NK-92 (cell line): ENCODE results near the gene AP1M1.
"Not testable (repeated sequence)": the region's sequence is repeated elsewhere in the genome, so short reads cannot be mapped to it uniquely, and the experiment has no call there.

Experiments
- DNase-seq: peaks from one replicate; lab custom pipeline; 2025; ENCODE audit not compliant: unreplicated experiment; lab: John Stamatoyannopoulos, UW

AP1M1 gene

GRCh38 chr19:16260812-16261161 lies 63.1 kb downstream of the AP1M1 start:
- no peak for DNase-seq

- no peak for DNase-seq
These were observed 64.1 kb downstream of the AP1M1 start for GRCh38 chr19:16261584-16262368.

GRCh38 chr19:16262618-16263017 lies 64.9 kb downstream of the AP1M1 start:
- DNase-seq: no peak

- DNase-seq: no peak
These were observed 65.5 kb downstream of the AP1M1 start for GRCh38 chr19:16263141-16263761.

GRCh38 chr19:16265205-16265604 lies 67.5 kb downstream of the AP1M1 start:
- DNase-seq: no peak

GRCh38 chr19:16265890-16266585 lies 68.3 kb downstream of the AP1M1 start:
- DNase-seq: no peak

GRCh38 chr19:16266586-16266942 lies 68.9 kb downstream of the AP1M1 start:
- no peak for DNase-seq

- no peak for DNase-seq
These were observed 71.1 kb downstream of the AP1M1 start for GRCh38 chr19:16268676-16269319.

- DNase-seq: no peak
These were observed 75.2 kb downstream of the AP1M1 start for GRCh38 chr19:16272945-16273344.

GRCh38 chr19:16274447-16274846 lies 76.7 kb downstream of the AP1M1 start:
- DNase-seq: no peak

- no peak for DNase-seq
These were observed 82.6 kb downstream of the AP1M1 start for GRCh38 chr19:16280306-16280705.

- no peak for DNase-seq
These were observed 84.0 kb downstream of the AP1M1 start for GRCh38 chr19:16281743-16282142.

GRCh38 chr19:16283210-16284061 lies 85.7 kb downstream of the AP1M1 start:
- DNase-seq: no peak

- no peak for DNase-seq
These were observed 86.8 kb downstream of the AP1M1 start for GRCh38 chr19:16284505-16284904.

GRCh38 chr19:16285079-16285478 lies 87.4 kb downstream of the AP1M1 start:
- DNase-seq: not testable (repeated sequence)

- no peak for DNase-seq
These were observed 88.2 kb downstream of the AP1M1 start for GRCh38 chr19:16285769-16286498.

- no peak for DNase-seq
These were observed 90.8 kb downstream of the AP1M1 start for GRCh38 chr19:16288544-16288943.

- no peak for DNase-seq
These were observed 91.9 kb downstream of the AP1M1 start for GRCh38 chr19:16289594-16289993.

- DNase-seq: no peak
These were observed 93.0 kb downstream of the AP1M1 start for GRCh38 chr19:16290692-16291091.
